DMS153 treated with DMSO at 0.1 percent for 48 hours (cell line): ENCODE data around the gene MYO1E.
"Not testable (repeated sequence)": the region's sequence is repeated elsewhere in the genome, so short reads cannot be mapped to it uniquely, and the experiment has no call there.

Source experiments
- DNase-seq: peaks from one replicate; lab custom pipeline; 2025; ENCODE audit not compliant: unreplicated experiment; lab: John Stamatoyannopoulos, UW

Gene MYO1E

GRCh38 chr15:59148153-59148833 is 224.4 kb downstream of the MYO1E start:
- no peak for DNase-seq

- DNase-seq: no peak
These were observed 225.0 kb downstream of the MYO1E start for GRCh38 chr15:59147666-59148065.

GRCh38 chr15:59144594-59144993 is 228.1 kb downstream of the MYO1E start:
- not testable (repeated sequence) for DNase-seq

GRCh38 chr15:59143281-59143680 is 229.4 kb downstream of the MYO1E start:
- DNase-seq: no peak

- no peak for DNase-seq
These were observed 232.0 kb downstream of the MYO1E start for GRCh38 chr15:59140422-59141226.

- DNase-seq: no peak
These were observed 234.4 kb downstream of the MYO1E start for GRCh38 chr15:59138243-59138642.

GRCh38 chr15:59137566-59137965 is 235.1 kb downstream of the MYO1E start:
- no peak for DNase-seq

- DNase-seq: no peak
These were observed 238.7 kb downstream of the MYO1E start for GRCh38 chr15:59133929-59134427.

GRCh38 chr15:59131969-59132562 is 240.6 kb downstream of the MYO1E start:
- DNase-seq: no peak

- no peak for DNase-seq
These were observed 241.2 kb downstream of the MYO1E start for GRCh38 chr15:59131456-59131855.

- not testable (repeated sequence) for DNase-seq
These were observed 245.4 kb downstream of the MYO1E start for GRCh38 chr15:59127255-59127654.

- DNase-seq: not testable (repeated sequence)
These were observed 247.0 kb downstream of the MYO1E start for GRCh38 chr15:59125683-59126082.

- no peak for DNase-seq
These were observed 248.4 kb downstream of the MYO1E start for GRCh38 chr15:59124261-59124660.

- no peak for DNase-seq
These were observed 251.7 kb downstream of the MYO1E start for GRCh38 chr15:59120937-59121336.

- DNase-seq: no peak
These were observed 253.0 kb downstream of the MYO1E start for GRCh38 chr15:59119625-59120024.

GRCh38 chr15:59116771-59117170 is 255.9 kb downstream of the MYO1E start:
- DNase-seq: no peak

GRCh38 chr15:59116141-59116540 is 256.5 kb downstream of the MYO1E start:
- no peak for DNase-seq

GRCh38 chr15:59115047-59115446 is 257.6 kb downstream of the MYO1E start:
- DNase-seq: no peak

- no peak for DNase-seq
These were observed 261.4 kb downstream of the MYO1E start for GRCh38 chr15:59111251-59111650.

- DNase-seq: no peak
These were observed 266.8 kb downstream of the MYO1E start for GRCh38 chr15:59105854-59106253.

- peak; percentile 53 for DNase-seq
These were observed 267.5 kb downstream of the MYO1E start, which contains the start of gene CCNB2 for GRCh38 chr15:59104912-59105732. Gene CCNB2, plus strand, starts transcription at chr15:59105146. Its CDS starts 123 bp downstream, at chr15:59105269.
